KOPT-K1 (cell line): ENCODE data around the gene TRAF7.

Experiments
- H3K27ac ChIP-seq: fragments of 200-600 bp; sonication (generic); 2 replicates; pipeline ENCODE4 v1.5.1; 2016; ENCODE audit warnings: antibody characterized with exemption, mild to moderate bottlenecking, low read depth, low read length; ENCODE audit not compliant: poor library complexity, severe bottlenecking
- H3K36me3 ChIP-seq: fragments of 200-600 bp; sonication (generic); 2 replicates; pipeline ENCODE4 v1.5.1; 2017; ENCODE audit warnings: antibody characterized with exemption, mild to moderate bottlenecking, low read length, moderate library complexity; ENCODE audit not compliant: insufficient read depth
- H3K9me3 ChIP-seq: fragments of 200-600 bp; sonication (generic); 2 replicates; pipeline ENCODE4 v1.5.1; 2017; ENCODE audit warnings: antibody characterized with exemption, low read length, mild to moderate bottlenecking; ENCODE audit not compliant: insufficient read depth, poor library complexity, severe bottlenecking

Gene TRAF7

DNA sequence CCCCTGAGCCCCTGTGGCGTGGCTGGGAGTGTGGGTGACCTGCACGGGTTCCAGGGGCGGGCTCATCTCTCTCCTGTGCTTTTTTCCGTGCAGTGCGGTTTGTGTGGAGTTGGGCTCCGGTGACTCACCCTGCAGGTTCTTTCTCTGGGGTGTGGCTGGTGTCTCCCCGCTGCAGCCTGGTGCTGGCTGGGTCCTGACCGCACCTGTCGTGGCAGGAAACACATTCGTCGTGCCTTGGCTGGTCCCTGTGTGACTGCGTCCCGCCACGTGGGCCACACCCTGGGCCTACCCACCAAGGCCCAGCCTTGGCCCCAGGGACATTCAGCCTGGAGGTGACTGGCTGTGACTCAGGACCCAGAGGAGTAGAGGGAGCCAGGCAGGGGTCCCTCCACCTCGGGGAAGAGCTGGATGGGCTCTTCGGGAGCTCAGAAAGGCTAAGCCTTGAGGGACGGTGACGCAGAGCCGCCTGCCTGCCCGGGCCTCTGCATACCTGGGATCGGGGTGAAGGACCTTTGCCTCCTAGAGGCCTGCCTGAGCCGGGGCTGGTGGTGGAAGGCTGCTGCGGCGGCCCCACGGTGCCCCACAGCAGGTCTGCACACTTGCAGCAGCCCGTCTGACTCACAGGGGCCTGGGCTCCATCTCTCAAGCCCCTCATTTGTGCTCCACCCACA lies 7.8 kb downstream of the TRAF7 start:
- Histone ChIP-seq H3K27ac (no peak overlapping the region), H3K9me3 (peaks cover 23% of the 10 kb centered on the region), H3K36me3 (peaks cover 44% of the 10 kb centered on the region)

DNA sequence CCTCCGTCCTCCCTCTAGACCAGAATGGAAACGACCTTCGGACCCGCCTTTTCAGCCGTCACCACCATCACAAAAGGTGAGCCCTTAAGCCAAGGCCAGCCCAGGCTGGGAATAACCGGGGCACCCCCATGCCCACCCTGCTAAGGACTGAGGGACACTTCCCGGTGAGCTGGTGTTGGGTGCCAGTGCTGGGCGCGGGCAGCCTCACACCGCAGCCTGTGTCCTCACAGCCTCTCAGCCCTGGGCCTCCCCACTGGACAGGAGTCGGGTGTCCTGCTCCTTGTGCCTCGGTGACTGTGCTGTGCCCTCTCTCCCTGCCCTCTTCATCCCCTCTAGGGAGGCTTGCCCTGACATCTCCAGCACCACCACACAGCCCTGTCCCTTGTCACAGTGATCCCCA lies 10.3 kb downstream of the TRAF7 start:
- H3K27ac ChIP-seq: no peak overlapping the region
- H3K36me3 ChIP-seq: peaks cover 59% of the 10 kb centered on the region

DNA sequence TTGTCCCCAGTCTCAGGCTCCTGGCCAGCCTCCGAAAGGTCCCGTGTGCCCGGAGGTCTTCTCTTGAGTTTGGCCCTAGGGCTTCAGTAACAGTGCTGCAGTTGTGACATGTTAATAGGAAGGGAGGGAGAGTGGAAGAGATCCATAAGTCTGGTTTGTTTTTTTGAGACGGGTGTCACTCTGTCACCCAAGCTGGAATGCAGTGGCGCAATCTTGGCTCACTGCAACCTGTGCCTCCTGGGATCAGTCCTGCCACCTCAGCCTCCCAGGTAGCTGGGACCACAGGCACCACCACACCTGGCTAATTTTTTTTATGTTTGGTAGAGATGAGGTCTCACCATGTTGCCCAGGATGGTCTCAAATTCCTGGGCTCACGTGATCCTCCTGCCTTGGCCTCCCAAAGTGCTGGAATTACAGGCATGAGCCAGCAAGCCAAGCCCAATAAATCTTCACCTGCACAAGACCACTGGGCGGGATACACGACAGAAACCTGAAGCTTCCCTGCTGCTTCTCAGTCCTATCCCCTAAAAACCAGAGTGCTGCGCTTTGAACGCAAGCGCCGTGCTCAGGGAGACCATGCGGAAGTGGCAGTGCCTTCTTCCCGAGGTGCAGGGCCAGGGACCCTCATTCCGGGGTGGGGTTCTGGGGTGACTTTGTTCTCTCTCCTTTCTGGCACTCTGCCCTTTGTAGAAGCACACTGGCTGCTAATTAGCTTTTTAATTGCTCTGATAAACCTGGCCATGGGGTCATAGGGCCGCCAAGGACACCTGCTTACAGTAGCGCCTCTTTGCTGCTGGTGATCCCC lies 10.9 kb downstream of the TRAF7 start:
- peaks cover 23% of the 10 kb centered on the region for H3K9me3 ChIP-seq
- H3K27ac ChIP-seq: no peak overlapping the region
- H3K36me3 ChIP-seq: peaks cover 65% of the 10 kb centered on the region

More for the DNA sequence above, 10.3 kb downstream of the TRAF7 start:
- peaks cover 23% of the 10 kb centered on the region for H3K9me3 ChIP-seq

DNA sequence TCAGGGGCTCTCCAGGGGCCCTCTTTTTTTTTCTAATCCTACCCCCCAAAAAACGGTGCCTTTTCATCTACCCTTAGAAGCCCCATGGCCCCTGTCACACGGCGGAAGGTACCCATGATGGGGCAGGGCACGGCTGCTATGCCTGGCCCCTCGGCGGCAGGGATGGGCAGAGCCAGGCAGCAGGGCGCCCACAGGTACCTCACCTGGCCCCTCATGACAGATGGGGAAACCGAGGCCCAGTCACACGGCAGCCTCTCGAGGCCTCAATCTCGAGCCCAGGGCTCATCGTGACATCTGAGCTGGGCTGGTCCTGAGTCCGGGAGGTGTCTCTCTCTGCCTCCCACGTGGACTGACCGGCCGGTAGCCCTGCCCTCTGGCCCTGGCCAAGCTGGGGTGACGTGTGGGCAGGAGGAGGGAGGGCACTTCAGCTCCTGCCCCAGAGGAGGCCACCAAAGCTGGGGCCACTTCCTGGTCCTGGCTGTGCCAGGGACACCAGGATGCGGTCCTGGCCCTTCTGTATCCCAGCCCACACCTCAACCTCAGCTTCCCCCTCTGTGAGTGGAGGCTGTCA lies 11.6 kb downstream of the TRAF7 start:
- Histone ChIP-seq H3K36me3 (peaks cover 72% of the 10 kb centered on the region), H3K9me3 (peaks cover 23% of the 10 kb centered on the region), H3K27ac (no peak overlapping the region)

DNA sequence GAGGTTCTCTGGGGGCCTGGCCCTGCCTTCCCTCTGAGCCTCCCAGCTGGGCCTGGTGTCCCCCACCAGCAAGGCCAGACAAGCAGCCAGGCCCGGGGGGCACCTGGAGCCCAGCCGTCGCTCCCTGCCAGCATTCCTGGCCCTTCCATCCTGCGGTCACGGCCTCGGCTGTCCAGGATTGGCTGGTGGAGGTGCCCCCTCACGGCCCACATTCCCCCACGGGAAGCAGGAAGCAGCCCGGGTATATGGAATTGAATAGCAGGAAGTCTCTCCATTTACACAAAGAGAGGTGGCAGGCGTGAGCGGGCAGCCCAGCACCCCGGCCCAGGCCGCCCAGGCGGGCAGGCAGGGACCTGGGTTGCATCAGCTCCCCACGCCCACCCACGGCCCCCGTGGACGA lies 14.5 kb downstream of the TRAF7 start:
- Histone ChIP-seq H3K9me3 (peaks cover 5% of the 10 kb centered on the region), H3K36me3 (peaks cover 85% of the 10 kb centered on the region), H3K27ac (no peak overlapping the region)

DNA sequence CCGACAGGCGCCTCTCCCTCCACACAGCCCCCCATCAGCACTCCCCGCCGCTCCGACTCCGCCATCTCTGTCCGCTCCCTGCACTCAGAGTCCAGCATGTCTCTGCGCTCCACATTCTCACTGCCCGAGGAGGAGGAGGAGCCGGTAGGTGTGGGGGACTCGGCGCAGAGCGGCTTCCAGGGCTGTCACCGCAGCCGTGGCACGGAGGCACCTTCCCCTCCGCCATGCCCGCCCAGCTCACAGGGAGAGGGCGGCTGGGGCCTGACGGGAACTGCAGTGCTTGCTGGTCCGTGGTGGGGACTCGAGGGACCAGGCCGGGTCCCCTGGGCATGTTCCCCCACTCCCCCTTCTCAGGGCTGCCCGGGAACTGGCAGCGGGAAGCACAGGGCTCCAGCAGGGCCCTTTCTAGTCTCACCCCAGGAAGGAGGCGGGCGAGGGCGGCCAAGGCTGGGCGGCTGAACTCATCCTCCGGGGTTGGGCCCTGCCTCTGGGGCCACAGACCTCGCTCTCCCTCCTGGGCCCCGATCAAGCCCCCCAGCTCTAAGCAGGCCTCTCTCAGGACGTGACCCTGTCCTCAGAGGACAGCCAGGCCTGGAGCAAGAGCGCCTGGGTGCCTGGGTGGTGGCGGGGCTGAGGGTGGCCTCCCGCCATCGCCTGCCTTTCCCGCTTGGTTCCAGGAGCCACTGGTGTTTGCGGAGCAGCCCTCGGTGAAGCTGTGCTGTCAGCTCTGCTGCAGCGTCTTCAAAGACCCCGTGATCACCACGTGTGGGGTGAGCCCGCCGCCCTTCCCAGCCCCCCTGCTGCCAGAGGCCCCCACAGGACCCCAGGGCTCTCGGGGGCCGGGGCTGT lies 15.2 kb downstream of the TRAF7 start:
- Histone ChIP-seq H3K36me3 (peaks cover 87% of the 10 kb centered on the region), H3K27ac (no peak overlapping the region), H3K9me3 (no peaks in the 10 kb centered on the region)

DNA sequence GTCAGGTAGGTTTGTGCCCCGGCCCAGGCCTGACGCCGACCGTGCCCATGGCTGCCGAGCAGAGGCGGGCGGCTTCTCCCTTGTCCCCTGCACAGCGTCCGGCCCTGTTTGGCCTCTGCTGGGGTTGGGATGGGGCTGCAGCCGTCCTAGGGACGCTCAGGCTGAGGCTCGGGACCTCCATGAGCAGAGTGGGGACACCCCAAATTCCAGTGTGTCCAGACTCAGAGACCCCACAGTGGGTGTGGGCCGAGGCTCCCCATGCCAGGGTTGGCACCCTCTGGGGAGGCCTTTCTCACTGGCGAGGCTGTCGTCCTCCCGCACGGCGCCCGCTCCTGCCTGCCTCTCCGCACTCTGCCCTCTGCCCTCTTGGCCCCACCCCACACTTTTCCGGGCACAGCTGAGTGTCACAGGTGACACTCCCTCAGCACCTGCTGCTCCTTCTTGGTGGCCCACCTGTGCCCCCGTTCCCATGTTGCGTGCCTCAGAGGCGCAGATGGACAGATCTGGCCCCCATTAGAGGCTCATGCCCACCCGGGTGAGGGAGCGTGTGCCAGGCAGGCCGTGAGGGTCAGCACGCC lies 16.1 kb downstream of the TRAF7 start:
- Histone ChIP-seq H3K27ac (no peak overlapping the region), H3K9me3 (no peaks in the 10 kb centered on the region), H3K36me3 (peaks cover 87% of the 10 kb centered on the region)

DNA sequence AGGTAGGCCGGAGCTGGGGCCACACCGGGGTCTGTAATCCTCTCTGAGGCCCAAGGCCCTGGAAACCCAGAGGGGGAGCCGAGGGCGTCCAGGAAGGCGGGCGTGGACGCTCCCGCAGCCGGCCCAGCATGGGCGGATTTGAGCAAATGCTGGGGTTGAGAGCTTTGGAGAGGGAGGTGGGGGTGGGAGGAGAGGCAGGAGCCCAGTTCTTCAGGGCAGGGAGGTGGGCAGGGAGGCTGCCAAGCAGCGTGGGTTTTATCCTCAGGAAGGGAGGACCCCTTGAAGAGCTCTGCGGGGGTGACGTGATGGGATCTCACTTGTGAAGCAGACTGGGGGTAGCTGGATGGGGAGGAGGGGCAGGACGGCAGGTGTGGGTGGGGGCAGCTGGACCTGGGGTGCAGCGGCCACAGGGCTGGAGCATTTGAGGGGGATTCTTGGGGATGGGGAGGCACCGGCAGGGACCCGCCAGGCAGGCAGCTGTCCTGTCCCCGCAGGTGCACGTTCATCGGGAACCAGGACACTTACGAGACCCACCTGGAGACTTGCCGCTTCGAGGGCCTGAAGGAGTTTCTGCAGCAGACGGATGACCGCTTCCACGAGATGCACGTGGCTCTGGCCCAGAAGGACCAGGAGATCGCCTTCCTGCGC lies 17.2 kb downstream of the TRAF7 start:
- Histone ChIP-seq H3K9me3 (no peaks in the 10 kb centered on the region), H3K27ac (no peak overlapping the region), H3K36me3 (peaks cover 87% of the 10 kb centered on the region)

DNA sequence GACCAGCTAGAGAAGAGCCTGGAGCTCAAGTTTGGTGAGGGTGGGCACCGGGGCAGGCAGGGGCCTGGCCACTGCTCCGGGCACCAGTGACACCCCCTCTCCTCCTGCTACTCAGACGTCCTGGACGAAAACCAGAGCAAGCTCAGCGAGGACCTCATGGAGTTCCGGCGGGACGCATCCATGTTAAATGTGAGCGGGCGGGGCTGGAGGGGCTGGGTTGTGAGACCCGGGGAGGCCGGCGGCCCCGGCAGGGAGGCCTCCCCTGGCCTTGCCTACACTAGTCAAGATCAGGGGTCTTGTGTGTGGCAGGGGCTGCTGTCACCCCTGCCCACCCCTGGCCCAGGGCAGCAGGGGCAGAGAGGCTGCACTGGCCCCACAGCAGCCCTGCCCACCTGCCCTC lies 17.8 kb downstream of the TRAF7 start:
- Histone ChIP-seq H3K9me3 (no peaks in the 10 kb centered on the region), H3K27ac (no peak overlapping the region), H3K36me3 (peaks cover 85% of the 10 kb centered on the region)

DNA sequence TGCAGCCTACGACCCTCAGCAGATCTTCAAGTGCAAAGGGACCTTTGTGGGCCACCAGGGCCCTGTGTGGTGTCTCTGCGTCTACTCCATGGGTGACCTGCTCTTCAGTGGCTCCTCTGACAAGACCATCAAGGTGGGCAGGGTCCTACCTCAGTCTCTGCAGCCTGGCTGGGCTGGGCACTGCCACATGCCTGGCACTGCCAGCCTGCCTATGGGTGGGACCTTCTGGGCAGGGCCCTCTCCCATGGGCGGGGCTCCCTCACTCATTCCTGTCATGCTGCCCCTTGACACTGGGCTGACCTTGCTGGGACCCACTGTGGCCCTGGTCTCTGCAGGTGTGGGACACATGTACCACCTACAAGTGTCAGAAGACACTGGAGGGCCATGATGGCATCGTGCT lies 18.3 kb downstream of the TRAF7 start:
- H3K9me3 ChIP-seq: no peaks in the 10 kb centered on the region
- H3K27ac ChIP-seq: no peak overlapping the region
- H3K36me3 ChIP-seq: peaks cover 81% of the 10 kb centered on the region

DNA sequence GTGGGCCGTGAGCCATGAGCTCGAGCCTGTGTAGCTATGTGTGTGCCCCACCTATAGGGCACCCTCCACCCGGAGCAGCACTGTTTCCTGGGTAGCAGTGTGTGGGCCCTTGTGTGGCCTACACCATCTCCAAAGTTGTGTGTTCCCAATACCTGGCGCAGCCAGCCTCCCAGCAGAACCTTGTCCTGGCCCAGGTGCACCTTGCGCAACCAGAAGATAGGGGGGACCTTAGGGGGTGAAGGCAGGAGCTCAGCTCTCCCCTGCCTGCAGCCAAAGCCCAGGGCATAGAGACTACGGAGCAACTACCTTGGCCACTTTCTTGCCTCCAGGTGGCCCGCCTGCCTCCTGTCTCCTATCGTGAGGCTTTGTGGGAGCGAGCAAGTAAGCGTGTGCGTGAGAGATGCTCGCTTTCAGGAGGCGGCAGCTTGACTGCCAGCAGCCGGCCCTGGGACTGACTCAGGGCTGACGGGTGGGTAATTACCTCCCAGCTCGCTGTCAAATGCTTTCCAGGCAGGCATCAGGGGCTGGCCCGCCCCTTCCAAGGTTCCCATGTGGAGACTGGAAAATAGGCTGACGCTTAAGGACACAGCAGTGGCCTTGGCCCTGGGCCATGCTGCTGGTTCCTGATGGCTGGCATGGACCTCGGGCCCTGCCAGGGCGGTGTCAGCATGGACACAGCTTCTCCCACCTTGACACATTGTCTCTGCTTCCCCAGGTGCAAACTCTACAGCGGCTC lies 19.0 kb downstream of the TRAF7 start:
- H3K36me3 ChIP-seq: peaks cover 80% of the 10 kb centered on the region
- no peak overlapping the region for H3K27ac ChIP-seq
- no peaks in the 10 kb centered on the region for H3K9me3 ChIP-seq

DNA sequence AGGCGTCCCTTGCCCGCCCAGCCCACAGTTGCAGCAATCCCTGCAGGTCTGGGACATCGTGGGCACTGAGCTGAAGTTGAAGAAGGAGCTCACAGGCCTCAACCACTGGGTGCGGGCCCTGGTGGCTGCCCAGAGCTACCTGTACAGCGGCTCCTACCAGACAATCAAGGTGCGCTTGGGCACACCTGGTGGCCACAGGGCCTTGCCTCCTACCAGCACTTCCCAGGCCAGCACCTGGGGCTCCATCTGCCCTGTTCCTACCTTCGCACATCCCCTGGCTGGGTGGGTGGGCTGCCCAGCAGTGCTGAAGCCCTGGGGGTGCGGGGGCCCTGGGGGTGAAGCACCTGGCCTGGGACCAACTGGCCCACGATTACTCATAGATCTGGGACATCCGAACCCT lies 19.9 kb downstream of the TRAF7 start:
- no peak overlapping the region for H3K27ac ChIP-seq
- peaks cover 74% of the 10 kb centered on the region for H3K36me3 ChIP-seq
- no peaks in the 10 kb centered on the region for H3K9me3 ChIP-seq

DNA sequence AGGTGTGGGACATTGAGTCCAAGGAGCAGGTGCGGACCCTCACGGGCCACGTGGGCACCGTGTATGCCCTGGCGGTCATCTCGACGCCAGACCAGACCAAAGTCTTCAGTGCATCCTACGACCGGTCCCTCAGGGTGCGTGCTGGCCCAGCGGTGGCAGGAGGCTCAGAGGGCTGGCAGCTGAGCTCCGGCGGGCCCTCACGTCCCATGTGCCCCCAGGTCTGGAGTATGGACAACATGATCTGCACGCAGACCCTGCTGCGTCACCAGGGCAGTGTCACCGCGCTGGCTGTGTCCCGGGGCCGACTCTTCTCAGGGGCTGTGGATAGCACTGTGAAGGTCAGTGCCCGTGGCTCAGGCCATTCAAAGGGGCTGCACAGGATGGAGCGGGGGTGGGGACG lies 20.5 kb downstream of the TRAF7 start:
- Histone ChIP-seq H3K27ac (no peak overlapping the region), H3K9me3 (no peaks in the 10 kb centered on the region), H3K36me3 (peaks cover 68% of the 10 kb centered on the region)

DNA sequence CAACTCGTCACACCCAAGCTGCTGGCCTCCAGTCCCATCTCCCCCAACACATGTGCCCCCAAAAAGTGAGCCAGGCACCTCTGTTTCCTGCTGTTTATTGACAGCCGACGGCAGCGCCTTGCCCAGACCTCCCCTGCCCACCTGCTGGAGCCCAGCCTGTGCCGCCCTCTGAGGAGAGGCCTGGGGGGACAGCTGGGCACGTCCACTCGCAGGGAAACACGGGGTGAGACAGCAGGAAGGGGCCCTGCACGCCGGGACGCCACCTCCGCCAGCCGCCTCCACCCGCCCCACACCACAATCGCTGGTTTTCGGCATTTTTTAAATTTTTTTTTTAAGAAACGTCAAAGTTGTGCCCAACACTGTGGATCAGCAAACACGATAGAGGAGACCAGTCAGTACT lies 21.5 kb downstream of the TRAF7 start:
- no peak overlapping the region for H3K27ac ChIP-seq
- no peaks in the 10 kb centered on the region for H3K9me3 ChIP-seq
- H3K36me3 ChIP-seq: peaks cover 57% of the 10 kb centered on the region
